SK-N-SH treated with all-trans-retinoic acid at 6 μM for 48 hours (cell line): ENCODE results near the gene HSPA12A.

Experiments used
- ZNF8 ChIP-seq: fragments of 450-650 bp; formaldehyde crosslinking; IDR thresholded peaks from 2 replicates; pipeline ENCODE4 v1.5.0; 2020; ENCODE audit warnings: mild to moderate bottlenecking, moderate library complexity
- TF ChIP-seq, protein P1 (sequence below): fragments of 250-450 bp; sonication (Bioruptor Pico); IDR thresholded peaks from 2 replicates; pipeline ENCODE4 v1.5.1; 2020; ENCODE audit warnings: low read depth, mild to moderate bottlenecking, moderate library complexity

DNA sequence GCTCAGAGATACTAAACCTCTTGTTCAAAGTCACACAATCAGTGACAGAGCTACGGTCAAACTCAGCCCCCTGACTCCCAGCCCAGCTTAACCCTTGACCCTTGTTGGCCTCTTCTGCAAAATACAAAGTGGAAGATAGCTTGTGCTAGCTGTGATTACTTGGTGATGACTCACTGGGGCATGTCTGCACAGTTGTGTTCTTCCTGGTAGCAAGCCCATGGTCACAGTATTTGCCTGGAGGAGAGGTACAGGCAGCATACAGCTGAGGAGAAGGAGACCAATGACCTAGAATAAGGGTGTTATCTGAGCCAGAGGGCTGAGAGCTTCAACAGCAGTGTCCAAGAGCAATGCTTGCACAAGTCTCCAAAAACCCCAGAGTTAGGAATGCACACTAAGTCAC lies 5.7 kb upstream of the HSPA12A start:
- TF ChIP-seq, protein P1, sequence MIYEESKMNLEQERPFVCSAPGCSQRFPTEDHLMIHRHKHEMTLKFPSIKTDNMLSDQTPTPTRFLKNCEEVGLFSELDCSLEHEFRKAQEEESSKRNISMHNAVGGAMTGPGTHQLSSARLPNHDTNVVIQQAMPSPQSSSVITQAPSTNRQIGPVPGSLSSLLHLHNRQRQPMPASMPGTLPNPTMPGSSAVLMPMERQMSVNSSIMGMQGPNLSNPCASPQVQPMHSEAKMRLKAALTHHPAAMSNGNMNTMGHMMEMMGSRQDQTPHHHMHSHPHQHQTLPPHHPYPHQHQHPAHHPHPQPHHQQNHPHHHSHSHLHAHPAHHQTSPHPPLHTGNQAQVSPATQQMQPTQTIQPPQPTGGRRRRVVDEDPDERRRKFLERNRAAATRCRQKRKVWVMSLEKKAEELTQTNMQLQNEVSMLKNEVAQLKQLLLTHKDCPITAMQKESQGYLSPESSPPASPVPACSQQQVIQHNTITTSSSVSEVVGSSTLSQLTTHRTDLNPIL (CRISPR knock-in tag), result no peak
- TF ChIP-seq ZNF8 (CRISPR knock-in tag), result no peak
